Spinal cord (tissue), 10 donors: ENCODE measurements around the gene GLRX3. TPM values are rescaled to one million over a fixed set of nuclear protein-coding genes. Genes with fewer than 3 reads are reported as not detected.
A peak's percentile ranks its signal among the peaks of the same experiment; 100 is the strongest.

Experiments used
- DNase-seq, 6 donors: peaks; one replicate each; pipeline versions ENCODE4 v3.0.0 to v3.0.0-alpha.2; 2013 to 2015; ENCODE audit warnings: low spot score in 6 of 6, low read depth in 4 of 6
- H3K27ac ChIP-seq: one replicate; pipeline ENCODE4 v1.5.1; 2013; ENCODE audit warnings: low read depth, low read length, control low read depth
- H3K27me3 ChIP-seq: one replicate; pipeline ENCODE4 v1.6.1; 2013; ENCODE audit warnings: low read length; ENCODE audit not compliant: control insufficient read depth, insufficient read depth
- H3K36me3 ChIP-seq: one replicate; pipeline ENCODE4 v1.6.1; 2013; ENCODE audit warnings: low read length; ENCODE audit not compliant: control insufficient read depth, insufficient read depth
- H3K4me1 ChIP-seq: one replicate; pipeline ENCODE4 v1.6.1; 2013; ENCODE audit warnings: low read length; ENCODE audit not compliant: control insufficient read depth, insufficient read depth
- H3K4me3 ChIP-seq: one replicate; pipeline ENCODE4 v1.5.1; 2013; ENCODE audit warnings: low read depth, low read length, control low read depth
- H3K9me3 ChIP-seq: one replicate; pipeline ENCODE4 v1.6.1; 2013; ENCODE audit warnings: low read length; ENCODE audit not compliant: control insufficient read depth, insufficient read depth
- WGBS: methylation state at CpG from one replicate; pipeline ENCODE4 v1.1.5; 2013; ENCODE audit warnings: missing lambda C conversion rate; ENCODE audit not compliant: insufficient coverage; 5-methylcytosine and 5-hydroxymethylcytosine counted together
- polyA plus RNA-seq, 2 donors: library from polyadenylated mRNA; unstranded; fragments of 120-200 nt; gene quantifications; one replicate each; pipeline ENCODE4 v1.2.1, GENCODE V29; 2013; ENCODE audit not compliant: insufficient read length in 2 of 2
- total RNA-seq, 2 donors: library from RNA; depleted of rRNA in 1 of 2; stranded (reverse); fragments of 120-200 nt in 1 of 2; fragments of >200 nt in 1 of 2; gene quantifications; one replicate each; pipeline versions ENCODE4 v1.2.3 to v1.2.4, GENCODE V29; 2013 to 2014
- donor health status: healthy.

Gene GLRX3
- total and polyA plus RNA-seq, 4 donors = 65.1 to 101 (median 84.4) TPM

DNA sequence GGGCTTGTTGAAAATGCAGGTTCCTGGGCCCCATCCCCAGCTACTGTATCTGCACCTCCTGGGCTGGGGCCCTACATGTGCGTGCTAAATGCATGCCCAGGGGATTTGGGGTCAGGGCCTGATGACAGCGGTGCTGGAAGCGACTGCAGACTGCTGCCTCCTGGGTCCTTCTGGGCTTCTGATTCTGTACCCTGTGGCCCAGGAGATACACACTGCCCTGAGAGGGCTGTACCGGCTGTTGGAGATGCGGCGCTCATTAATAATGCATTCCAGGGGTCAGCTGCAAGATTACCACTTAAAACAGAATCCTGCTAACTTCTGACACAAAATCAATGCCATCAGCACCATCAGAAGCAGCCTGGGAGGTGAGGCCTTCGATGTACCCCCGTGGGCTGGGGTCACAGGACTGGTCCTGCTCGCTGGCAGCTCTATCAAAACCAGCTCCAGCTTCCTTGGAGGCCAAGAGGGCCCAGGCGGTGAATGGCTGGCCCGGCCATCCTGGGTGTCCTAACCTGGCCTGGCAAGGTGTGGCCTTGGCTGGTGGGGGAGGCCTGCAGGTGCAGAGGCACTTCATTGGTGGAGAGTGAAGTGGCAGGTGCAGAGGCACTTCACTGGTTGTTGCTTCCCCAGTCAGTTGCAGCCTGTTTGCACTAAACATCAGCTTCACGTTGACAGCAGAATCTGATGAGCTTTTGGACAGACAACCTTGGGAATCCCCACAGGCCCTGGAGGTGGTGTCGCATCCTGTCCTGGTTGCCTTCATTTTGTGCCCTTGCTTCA lies 79.2 kb downstream of the GLRX3 start:
- no peak for DNase-seq
- 83% methylated on average over 13 of the region's 13 CpGs for WGBS

DNA sequence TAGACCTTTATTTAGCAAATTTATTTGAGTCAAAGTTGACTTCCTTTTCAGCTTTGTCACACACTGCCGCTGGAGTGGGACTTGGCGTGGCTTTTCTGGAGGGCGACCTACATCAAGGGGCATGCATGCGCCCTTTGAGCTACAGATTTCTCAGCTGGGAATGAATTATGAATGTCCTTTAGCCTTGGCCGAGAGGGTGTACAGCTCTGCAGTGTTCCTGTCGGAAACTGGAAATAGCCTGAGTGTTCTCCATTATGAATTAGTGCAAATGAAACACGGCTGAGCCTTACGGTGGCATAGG lies 79.7 kb downstream of the GLRX3 start:
- Histone ChIP-seq H3K4me1 (no peaks in the 10 kb centered on the region), H3K9me3 (no peaks in the 10 kb centered on the region), H3K27me3 (no peaks in the 10 kb centered on the region), H3K27ac (no peak overlapping the region), H3K4me3 (no peak overlapping the region), H3K36me3 (no peaks in the 10 kb centered on the region)
- 68% methylated on average over 8 of the region's 8 CpGs for WGBS
- no peak for DNase-seq

More for the DNA sequence above, 79.2 kb downstream of the GLRX3 start:
- Histone ChIP-seq H3K36me3 (no peaks in the 10 kb centered on the region), H3K4me1 (no peaks in the 10 kb centered on the region), H3K27ac (no peak overlapping the region), H3K9me3 (no peaks in the 10 kb centered on the region), H3K4me3 (no peak overlapping the region), H3K27me3 (no peaks in the 10 kb centered on the region)

DNA sequence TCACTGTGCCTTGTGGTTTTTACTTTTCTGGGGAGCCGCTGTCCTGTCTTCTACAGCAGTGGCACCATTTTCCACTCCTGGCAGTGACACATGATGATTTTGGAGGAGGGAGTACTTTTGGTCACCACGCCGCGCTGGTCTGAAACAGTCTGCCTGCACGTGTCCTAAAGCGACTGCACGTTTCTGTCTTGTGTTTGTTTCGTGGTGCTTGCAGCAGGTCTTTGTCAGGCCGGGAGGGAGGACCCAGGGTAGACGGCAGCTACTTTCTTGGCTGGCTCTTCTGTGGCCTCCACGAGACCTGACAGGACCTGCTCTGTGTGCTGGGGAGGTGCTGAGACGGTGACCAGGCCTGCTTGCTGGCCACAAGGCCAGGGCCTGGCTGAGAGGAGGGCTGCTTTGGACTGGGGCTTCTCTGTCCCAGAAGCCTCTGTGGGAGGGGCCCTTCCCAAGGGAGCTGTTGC lies 82.0 kb downstream of the GLRX3 start:
- no peak for DNase-seq
- Histone ChIP-seq H3K36me3 (no peaks in the 10 kb centered on the region), H3K4me1 (no peaks in the 10 kb centered on the region), H3K27ac (no peak overlapping the region), H3K9me3 (no peaks in the 10 kb centered on the region), H3K4me3 (no peak overlapping the region), H3K27me3 (no peaks in the 10 kb centered on the region)
- WGBS = 89% methylated on average over 12 of the region's 12 CpGs

DNA sequence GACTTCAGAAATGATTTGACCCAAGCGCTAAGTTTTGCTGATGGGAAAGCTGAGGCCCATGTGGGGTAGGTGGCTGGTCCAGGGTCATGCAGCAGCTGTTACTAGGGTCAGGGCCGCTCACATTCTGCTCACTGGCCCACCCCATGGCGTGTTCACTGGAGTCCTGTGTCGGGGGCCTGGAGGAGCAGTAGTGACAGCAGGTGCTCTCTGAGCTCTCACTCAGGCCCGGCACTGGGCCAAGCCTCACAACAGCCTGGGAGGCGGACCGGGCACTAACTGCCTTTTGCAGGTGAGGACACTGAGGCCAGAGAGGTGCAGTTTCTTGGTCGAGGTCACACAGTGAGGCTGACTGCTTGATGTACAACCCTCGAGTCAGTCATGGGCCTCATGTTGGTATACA lies 82.7 kb downstream of the GLRX3 start:
- WGBS = 89% methylated on average over 9 of the region's 9 CpGs
- DNase-seq = no peak

DNA sequence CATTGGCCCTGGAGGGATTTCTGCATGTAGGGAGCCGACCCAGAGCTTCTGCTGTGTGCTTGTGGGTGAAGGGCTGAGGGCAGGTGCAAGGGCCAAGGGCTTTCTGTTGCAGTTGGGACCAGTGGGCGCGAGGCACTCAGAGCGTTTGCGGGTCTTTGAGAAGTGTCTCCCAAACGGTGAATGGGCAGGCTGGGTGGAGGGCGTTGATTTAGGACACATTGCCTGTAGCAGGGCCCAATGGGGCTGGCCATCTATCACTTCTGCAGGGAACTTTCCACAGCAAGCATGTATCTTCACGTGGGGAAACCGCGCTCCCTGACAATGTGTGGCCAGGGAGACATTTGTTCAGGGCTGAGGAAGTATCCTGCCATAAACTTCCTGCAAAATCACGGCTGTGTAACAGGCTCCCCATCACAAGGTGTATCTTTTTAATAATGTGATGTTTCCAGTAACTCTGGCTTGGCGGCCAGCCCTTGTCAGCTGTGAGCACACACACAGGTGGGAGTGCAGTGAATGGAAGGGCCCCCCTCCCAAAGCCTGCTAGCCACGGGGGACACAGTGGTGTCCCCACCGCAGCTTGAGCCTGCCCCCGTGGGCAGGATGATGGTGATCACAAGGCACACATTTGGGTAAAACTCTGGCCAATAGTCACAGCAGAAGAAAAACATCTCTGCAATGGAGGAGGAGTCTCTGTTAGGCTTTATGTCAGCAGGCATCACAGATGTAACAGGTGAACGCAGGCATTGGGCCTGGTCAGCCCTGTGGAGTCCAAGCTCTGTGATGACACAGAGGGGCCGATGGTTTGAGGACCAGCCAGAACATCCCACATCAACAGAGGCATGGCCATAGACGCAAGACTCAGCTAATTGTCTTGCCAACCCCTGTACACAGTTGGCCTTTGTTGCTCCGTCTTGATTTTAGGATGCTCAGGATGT lies 84.3 kb downstream of the GLRX3 start:
- WGBS = 87% methylated on average over 14 of the region's 19 CpGs
- H3K36me3 ChIP-seq = no peaks in the 10 kb centered on the region
- no peak overlapping the region for H3K4me3 ChIP-seq
- no peaks in the 10 kb centered on the region for H3K27me3 ChIP-seq
- H3K27ac ChIP-seq = no peak overlapping the region
- DNase-seq = peak in 1 of 6 donors; percentile 37
- no peaks in the 10 kb centered on the region for H3K4me1 ChIP-seq
- no peaks in the 10 kb centered on the region for H3K9me3 ChIP-seq

More for the DNA sequence above, 82.7 kb downstream of the GLRX3 start:
- no peaks in the 10 kb centered on the region for H3K4me1 ChIP-seq
- no peaks in the 10 kb centered on the region for H3K27me3 ChIP-seq
- H3K36me3 ChIP-seq = no peaks in the 10 kb centered on the region
- H3K4me3 ChIP-seq = no peak overlapping the region
- no peak overlapping the region for H3K27ac ChIP-seq
- no peaks in the 10 kb centered on the region for H3K9me3 ChIP-seq

DNA sequence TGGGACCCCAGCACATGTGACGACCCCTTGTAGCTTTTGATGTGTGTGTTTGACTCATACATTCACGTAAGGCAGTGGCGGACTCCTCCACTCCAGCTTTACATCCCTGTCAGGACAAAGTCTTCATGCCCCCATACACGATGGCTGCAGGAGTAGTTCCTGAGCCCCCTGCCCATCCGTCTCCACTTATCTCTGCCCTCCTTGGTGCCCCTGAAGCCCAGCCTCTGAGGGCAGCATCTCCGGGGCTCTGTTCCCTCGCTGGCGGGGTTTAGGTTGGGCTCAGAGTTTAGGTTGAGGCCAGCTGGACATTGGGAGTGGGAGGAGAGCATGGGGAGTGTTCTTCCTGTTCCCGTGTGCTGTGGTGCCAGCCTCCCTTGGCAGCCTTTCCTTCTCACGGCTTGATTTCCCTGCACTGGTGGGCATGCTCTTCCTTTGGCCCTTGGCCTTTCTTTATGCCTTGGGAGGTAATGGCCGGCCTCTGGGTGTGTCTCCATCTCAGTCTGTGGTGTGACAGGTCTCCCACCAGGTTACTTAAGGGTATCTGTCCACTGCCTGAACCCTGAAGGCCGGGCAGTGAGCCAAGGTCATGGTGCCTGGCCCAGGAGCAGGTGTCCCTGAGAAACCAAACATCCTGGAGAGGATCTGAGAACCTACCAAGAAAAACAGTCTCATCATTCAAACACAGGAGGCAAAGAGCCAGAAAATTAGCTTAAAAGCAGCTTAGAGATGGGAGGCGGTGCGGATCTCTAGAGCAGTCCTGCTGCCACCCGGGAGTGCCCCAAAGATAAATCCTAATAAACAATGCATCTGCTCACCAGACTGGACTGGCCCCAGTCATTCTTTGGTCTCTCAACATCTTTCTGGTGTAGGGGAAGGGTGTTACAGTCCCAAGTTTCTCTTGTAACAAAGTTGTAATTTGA lies 85.5 kb downstream of the GLRX3 start:
- no peaks in the 10 kb centered on the region for H3K36me3 ChIP-seq
- no peak overlapping the region for H3K4me3 ChIP-seq
- no peak for DNase-seq
- H3K9me3 ChIP-seq = no peaks in the 10 kb centered on the region
- 88% methylated on average over 11 of the region's 15 CpGs for WGBS
- H3K4me1 ChIP-seq = no peaks in the 10 kb centered on the region
- H3K27me3 ChIP-seq = no peaks in the 10 kb centered on the region
- no peak overlapping the region for H3K27ac ChIP-seq

DNA sequence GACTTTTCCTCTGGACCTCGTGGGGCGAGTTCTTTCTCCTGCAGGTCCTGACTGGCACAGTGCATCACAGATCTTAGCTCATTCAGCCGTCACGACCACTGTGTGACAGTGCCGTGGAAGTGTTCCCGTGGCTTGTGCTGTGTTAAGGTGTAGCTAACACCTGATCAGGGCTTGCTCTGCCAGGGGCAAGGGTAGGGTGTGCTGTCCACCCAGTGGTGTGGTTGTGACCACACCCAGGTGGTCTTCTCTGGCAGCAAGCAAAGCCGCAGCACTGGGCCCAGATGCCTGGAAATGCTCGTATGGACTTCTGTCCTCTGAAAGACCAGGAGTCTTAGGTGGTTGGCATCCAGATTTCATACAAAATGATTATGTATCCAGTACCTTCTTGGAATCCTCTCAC lies 86.2 kb downstream of the GLRX3 start:
- Histone ChIP-seq H3K27ac (no peak overlapping the region), H3K4me1 (no peaks in the 10 kb centered on the region), H3K27me3 (no peaks in the 10 kb centered on the region), H3K9me3 (no peaks in the 10 kb centered on the region), H3K4me3 (no peak overlapping the region), H3K36me3 (no peaks in the 10 kb centered on the region)
- WGBS = 91% methylated on average over 8 of the region's 8 CpGs
- no peak for DNase-seq

DNA sequence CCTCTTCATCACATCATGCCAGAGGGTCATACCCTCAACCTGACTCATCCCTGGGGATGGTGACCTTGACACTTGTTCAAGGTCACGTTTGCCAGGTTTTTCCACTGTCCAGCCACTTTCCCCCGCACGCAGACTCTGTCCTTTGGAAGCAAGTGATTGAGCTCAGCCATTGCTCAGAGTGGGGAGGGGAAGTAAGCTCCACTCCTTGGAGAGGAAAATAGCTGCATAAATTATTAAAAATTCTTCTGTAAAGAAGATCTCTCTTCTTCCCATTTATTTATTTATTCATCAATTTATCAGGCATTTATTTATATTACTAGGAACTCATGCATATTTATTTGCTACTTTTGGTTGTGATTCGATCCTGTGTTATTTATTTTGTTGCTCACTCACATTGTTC lies 88.0 kb downstream of the GLRX3 start:
- Histone ChIP-seq H3K4me1 (no peaks in the 10 kb centered on the region), H3K9me3 (no peaks in the 10 kb centered on the region), H3K27ac (no peak overlapping the region), H3K4me3 (no peak overlapping the region), H3K27me3 (no peaks in the 10 kb centered on the region), H3K36me3 (no peaks in the 10 kb centered on the region)
- 40% methylated on average over 1 of the region's 4 CpGs for WGBS
- no peak for DNase-seq

DNA sequence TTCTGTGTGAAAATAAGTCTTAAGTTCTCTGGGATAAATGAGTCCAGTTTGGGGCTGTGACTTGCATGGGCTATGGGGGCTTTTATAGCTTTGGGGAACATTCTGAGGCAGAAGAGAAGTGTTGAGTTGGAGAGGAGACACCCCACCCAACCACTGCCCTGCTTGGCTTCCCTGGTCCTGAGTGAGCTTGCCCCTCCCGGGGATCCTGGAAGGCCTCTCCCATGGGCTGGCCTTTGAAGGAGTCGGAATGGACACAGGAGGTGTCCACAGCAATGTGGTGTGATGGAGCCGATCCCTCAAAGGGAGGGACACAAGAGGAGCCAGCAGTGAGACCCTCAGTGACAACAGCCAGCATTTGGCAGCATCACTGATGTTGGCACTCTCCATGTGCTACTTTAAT lies 89.8 kb downstream of the GLRX3 start:
- no peak for DNase-seq

More for the DNA sequence above, 89.8 kb downstream of the GLRX3 start:
- H3K9me3 ChIP-seq = no peaks in the 10 kb centered on the region
- WGBS = 100% methylated on average over 2 of the region's 3 CpGs
- no peak overlapping the region for H3K4me3 ChIP-seq
- no peaks in the 10 kb centered on the region for H3K27me3 ChIP-seq
- no peaks in the 10 kb centered on the region for H3K4me1 ChIP-seq
- H3K36me3 ChIP-seq = no peaks in the 10 kb centered on the region
- H3K27ac ChIP-seq = no peak overlapping the region
